ENCODE results near the gene MTURN.

The MTURN gene

DNA sequence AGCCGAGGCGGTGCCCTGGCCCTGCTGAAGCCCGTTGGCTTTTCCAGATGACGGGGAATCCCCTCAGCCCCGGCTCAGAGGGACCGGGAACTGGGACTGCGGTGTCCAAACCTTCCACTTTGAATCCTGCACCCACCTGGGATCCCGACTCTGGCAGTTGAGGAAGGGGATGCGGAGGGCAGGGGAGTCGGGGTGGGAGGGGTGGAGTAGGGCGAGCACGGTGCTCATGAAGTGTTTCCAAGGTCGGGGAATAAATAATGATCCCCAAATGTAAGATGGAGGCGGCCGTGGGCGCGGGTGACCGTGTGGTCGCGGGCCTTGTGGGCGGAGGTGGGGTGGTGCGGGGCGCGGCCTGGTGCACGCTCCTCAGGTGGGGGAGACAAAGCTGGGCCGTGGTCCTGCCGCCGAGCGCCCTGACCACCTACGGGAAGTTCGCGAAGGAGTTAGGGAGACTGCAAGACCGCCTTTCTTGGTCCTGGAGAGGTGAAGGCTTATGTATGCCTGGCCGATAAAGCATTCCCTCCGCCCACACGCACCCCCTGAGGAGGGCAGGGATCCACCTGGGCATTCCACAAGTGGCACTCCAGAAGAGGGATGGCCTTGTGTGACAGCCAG lies 1.4 kb downstream of the MTURN start:
- no peak for DNase-seq (ENCODE audit: low read depth in 2 of 2)

DNA sequence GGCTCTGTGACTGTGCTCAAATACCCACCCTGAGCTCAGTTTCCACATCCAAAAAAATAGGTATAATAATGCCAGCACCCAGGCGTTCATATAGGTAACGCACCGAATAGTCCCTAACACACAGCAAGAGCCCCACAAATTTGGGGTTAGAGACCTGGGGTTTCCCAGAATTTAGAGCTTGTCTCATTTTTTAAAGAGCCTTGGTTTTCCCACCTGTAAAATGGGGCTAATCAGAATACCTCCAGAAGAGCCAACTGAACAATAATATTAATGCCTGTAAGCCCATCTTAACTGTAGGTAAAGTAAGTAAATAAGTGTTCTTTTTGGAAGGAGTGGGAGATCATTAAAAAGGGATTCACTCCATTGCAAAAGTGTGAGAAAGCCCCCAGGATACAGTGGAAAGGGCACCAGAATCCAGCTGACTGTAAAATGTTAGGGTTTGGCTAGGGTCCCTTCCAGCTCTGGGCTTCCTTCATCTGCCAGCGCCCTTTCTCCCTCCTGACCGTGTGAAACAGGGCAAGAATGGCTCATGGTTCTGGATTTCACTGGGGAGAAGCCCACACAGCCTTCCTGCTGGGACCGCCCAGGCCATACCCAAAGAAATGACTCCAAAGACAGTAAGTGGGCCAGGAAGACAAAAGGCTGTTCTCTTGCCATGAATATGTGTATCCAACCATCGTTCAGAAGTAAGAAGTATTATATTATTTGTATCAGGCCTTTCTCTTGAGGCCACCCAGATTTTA lies 2.1 kb downstream of the MTURN start:
- no peak for DNase-seq (ENCODE audit: low read depth in 2 of 2)

DNA sequence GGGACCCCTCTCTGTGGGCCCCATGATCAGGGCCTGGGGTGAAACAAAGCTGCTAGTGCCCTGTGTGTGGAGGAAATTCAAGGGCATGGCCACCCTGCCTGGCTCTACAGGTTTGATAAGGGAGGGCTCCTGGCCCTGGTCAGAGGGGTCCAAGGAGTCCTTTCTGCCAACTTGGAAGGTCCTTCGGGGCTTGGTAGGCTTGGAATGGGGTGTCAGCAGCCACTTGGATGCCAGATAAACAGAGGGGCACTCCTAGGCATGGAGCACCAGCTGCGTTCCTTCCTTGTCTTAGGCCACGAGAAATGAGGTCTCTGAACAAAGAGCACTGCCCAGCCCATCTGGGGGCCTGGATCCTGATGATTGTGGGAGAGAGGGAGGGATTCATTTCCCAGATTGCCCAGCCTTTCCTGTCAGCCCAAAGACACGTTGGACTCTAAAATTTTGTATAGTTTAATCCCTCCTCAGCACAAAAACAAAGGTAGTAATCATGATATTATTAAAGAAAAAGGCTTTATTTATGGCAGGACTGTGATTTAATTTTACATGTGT lies 5.1 kb downstream of the MTURN start:
- DNase-seq (ENCODE audit: low read depth in 2 of 2): no peak

DNA sequence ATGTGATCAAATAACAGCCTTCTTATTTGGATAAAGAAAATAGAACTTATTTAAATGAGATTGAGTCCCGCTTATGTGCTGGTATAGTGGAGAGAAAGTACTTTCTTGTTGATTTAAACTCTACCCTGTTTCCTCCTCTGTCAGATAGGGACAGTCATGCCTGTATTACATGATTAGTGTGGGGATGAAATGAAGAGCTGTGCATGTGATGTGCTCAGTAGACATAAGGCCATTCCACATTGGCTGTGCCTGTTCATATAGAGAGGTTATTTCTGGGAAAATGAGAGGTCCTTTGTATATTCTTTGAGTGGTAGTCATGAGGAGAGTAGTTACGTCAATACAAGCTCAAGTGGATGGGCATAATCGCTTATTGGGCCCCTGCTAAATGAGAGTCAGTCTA lies 5.7 kb downstream of the MTURN start:
- DNase-seq (ENCODE audit: low read depth in 2 of 2): no peak

DNA sequence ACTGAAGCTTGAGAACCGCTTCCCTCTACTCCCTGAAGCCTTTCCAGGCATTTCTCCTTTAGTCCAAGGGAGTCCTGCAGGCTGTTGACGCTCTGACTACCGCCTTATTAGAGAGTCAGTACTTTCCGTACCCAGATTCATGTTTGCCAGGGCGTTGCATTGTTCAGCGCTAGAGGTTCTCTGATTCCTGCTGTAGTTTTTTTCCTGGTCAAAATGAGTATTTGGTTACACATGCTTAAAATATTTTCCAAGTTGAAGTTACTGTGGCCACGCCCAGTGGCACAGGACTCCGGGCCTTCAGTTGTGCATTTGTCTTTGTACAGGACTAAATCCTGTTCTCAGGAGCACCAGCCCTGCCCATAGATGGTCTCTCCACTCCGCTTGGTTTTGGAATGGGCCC lies 7.9 kb downstream of the MTURN start:
- DNase-seq (ENCODE audit: low read depth in 2 of 2): no peak

DNA sequence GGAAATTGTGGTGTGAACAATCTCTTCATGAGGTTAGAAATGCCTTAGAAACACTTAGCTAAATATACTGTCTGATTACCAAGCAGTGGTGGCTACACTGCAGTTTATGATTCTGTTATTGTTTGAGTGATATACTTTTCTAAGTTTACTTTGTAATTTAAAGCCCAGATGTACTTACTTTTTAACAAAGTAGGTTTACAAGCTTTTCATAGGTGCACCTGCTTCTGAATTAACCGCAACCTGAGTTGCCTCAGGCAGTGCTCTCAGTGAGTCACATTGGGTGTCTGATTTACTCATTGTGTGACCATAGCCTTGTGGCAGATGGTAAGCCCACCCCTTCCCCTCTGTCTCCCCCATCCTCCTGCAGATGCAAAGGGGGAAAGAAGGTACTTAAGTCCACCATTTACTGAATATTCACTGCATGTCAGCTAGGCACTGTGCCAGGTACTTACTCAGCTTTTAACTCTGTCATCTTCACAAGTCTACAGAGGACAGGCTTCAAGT lies 9.0 kb downstream of the MTURN start:
- no peak for DNase-seq (ENCODE audit: low read depth in 2 of 2)

DNA sequence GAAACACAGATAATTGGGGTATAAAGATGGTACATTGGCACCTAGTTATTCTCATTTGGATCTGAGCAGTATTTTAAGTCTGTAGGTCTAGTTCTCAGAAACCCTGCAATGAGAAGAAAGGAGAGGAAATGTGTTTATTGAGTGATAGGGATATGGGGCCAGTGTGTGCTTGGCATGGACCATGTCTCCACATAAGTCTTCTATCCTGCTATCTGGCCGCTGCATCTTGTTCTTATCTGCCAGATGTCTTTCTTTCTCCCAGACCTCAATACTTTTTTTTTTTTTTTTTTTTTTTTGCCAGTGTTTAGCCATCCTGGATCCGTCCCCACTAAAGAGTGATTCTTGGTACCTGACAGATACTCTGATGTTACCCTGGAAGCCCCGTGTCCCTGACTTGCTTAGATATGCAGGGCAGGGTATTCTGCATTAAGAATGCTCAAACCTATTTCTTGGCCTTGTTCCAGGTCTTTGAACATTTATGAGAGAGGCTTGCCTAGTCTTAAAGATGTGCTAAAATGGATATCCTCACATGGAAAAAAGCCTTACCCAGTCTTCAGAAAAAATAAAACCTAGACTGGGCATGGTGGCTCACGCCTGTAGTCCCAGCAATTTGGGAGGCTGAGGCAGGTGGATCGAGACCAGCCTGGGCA lies 10.0 kb downstream of the MTURN start:
- DNase-seq (ENCODE audit: low read depth in 2 of 2): no peak

DNA sequence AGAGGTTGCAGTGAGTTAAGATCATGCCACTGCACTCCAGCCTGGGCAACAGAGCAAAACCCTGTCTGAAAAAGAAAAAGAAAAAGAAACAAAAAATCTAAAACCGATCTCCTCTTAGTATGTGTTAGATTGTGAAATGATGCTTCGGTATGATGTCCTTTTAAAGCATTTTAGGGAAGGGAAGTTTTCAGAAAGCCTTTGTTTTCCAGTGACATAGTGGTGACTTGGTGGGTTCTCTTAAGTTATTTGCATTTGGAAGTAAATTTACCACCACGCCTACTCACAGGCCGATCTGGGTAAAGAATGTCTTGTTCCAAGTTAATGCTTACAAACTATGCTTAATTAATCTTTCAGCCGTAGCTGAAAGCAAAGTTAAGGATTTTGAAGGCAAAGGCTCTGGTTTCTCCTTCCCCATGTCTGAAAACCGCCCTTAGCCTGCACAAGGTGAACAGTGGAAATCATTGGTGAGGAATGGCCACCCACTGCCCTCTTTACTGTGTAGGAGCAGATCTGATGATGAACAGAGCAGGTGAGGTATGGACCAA lies 10.7 kb downstream of the MTURN start:
- DNase-seq (ENCODE audit: low read depth in 2 of 2): no peak

DNA sequence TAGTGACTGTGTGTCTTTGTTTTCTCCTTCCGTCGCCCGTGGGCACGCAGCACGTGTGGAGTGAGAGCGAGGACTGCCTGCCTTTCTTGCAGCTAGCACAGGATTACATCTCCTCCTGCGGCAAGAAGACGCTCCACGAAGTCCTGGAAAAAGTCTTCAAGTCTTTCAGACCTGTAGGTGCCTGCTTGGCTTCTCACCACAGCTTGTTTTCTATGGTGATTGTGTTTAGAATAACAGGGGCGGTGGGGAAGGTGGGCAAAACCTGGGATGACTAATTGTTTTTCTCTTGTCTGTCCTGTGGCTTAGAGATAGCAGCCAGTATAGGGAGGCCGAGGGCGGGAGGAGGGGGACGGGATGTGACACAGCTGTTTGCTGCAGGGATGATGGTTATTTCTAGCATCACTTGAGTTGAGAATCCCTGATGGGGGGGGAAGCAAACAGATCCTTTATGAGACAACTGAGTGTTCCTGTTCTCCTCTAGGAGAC lies 11.4 kb downstream of the MTURN start:
- no peak for DNase-seq (ENCODE audit: low read depth in 2 of 2)

DNA sequence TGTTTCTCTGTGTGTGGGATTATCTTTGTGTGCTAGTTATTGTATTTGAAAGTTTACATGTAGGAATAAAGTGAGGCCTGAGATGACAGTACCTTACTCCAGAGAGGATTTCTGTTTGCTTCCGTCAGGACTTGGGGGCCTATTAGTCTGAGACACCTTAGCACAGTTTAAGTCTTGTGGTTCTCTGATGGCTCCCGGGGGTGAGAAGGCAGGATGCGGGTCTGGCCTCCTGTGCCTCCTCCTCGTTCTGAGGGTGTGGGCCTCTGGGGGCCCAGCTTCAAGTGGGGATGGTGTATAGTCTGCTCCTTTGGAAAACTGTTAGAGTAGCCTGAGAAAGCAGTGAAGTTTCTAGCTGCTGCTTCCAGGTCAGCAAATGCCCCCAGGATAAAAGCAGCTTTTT lies 12.4 kb downstream of the MTURN start:
- no peak for DNase-seq (ENCODE audit: low read depth in 2 of 2)

DNA sequence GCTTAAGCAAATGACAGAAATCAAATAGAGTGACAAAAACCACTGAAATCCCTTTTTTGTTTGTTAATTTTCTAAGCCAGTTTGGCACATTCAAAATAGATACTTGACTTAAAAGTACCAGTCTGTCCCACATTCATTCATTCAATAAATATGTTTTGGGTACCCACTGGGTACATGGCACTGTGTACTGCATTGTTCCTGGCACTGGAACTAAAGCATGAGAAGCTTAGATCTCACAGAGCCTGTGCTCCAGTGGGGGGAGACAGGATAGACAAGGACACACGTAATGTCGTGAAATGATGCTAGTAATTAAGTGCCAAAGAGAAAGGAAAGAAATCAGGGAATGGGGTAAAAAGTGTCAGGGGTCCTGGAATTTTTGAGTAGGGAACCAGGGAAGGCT lies 13.0 kb downstream of the MTURN start:
- no peak for DNase-seq (ENCODE audit: low read depth in 2 of 2)

DNA sequence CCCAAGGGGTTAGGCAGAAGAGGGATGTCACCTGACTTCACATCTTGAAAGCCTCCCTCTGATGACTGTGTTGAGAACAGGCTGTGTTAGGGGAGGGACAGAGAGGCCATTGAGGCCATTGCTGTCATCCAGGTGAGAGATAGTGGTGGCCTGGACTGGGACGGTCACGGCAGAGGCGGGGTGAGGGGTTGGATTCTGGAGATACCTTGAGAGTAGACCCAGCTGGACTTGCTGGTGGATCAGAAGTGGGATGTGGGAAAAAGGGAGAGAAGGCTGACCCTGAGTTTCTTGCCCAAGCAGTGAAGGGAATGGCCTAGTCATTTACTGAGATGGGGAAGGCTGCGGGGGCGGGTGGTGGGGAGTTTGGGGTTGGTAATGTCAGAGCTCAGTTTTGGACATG lies 13.6 kb downstream of the MTURN start:
- no peak for DNase-seq (ENCODE audit: low read depth in 2 of 2)

DNA sequence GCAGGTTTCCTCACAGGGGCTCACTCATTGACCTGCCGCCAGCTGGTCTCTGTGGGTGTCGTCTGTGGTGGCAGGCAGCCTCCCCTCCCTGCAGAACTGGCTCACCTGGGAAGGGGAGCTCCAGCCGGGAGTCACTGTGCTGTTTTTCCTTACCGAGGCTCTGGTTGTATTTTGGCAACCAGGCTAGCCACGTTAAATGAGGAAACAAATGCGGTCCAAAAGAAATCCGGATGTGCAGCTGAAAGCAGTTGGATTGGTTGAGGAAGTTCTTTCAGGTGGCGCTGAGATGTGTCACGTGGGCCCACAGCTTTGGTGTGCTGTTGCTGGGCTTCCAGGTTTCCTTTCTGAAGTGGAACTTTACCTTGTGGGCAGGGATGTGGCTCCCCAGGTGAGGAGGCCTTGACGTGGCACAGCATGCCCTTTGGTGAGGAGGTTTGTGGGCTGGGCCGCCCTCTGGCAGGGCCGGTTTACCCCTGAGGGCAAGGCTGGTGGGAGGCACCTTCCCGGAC lies 14.2 kb downstream of the MTURN start:
- no peak for DNase-seq (ENCODE audit: low read depth in 2 of 2)

DNA sequence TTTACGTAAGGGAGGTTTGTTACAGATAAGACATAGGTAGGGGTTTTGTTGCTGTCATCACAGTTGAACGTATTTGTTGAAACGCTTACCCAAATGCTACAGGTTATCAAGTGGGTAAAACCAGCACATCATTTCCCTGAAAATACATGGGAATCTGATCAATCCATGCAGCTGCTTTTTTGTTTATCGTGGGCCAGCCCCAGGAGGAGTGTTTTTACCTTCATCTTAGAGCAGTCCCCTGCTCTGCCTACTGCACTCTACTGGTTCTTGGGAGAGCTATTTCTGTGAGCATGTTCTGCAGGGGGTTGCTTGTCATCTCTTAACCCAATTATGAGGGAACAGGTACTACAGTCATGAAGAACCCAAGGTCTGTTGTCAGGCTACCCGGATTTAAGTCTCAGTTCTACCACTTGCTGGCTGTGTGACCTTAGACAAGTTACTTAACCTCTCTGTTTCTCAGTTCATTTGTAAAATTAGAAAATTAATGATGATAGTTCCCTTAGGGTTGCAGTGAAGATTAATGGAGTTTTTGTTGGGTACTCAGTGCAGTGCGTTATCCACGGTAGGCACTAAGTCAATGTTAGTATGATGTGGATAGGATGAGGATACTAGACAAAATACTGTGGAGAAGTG lies 15.0 kb downstream of the MTURN start:
- DNase-seq (ENCODE audit: low read depth in 2 of 2): no peak

DNA sequence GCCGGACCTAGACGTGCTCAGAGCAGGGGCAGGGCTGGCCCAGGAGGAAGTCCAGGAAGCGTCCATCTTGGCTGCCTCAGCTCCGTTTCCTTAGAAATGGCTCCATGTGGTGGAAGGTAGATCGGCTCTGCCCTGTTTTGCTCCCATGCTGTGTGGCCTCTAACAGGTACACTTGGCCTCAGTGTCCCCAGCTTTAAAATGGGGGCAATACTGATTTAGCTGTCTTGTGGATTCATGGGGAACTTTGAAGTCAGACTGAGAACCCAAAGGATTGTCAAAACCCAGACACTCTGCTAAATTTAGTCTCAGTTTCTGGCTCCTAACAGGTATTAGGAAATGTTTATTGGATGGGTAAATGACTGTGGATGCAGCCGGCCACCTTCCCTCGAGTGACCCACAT lies 15.9 kb downstream of the MTURN start:
- no peak for DNase-seq (ENCODE audit: low read depth in 2 of 2)

DNA sequence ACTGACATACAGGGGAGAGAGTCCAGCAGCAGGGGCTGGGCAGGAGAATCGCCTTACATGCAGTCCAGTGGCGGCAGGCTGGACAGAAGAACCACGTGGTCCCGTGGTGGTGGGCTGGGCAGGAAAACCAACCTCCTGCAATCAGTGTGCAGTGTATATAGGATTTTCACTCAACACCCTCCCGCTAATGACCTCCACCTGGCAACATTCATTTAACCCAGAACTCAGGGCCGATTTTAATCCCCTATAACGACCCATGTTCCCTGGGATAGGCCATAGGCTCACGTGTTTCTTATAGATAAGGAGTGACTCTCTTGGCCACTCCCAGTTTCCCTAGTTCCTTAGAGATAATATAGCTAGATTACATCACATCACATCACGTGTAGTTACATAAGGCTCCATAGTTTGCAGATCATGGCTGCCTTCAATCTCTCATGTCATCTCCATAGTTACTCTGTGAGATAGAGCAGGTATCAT lies 19.4 kb downstream of the MTURN start:
- DNase-seq (ENCODE audit: low read depth in 2 of 2): no peak

DNA sequence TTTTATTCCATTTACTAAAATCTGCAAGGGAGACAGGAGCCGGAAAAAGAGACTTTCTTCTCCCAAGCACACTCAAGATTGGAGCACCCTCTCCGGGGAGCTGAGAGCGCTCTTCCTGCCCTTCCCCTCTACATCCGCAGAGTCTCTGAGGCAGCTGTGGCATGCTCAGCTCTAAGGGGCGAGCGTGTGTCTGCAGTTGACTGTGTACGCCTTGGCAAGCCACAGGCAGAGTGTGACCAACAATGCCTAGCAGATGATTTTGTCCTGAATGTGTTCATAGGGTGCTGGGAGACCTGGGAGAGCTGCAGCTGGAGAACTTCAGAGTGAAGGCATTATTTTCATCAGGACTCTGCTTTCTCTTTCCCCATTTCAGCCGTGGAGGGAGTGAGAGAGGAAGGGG lies 20.7 kb downstream of the MTURN start:
- no peak for DNase-seq (ENCODE audit: low read depth in 2 of 2)

DNA sequence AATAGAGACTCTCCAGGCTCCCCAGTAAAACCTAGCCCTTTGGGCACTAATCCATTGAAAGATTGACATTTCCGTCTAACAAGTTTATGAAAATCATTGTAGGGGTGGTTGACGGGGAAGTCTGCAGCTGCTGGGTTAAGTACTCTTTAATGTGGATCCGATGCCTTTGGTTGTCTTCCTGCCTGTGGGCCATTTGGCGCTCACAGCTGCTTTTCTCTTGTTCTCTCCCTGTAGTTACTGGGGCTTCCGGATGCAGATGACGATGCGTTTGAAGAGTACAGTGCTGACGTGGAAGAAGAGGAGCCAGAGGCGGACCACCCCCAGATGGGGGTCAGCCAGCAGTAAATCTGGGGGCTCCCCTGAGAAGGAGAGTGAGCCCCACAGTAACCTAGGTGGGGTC lies 22.4 kb downstream of the MTURN start:
- DNase-seq (ENCODE audit: low read depth in 2 of 2): no peak

DNA sequence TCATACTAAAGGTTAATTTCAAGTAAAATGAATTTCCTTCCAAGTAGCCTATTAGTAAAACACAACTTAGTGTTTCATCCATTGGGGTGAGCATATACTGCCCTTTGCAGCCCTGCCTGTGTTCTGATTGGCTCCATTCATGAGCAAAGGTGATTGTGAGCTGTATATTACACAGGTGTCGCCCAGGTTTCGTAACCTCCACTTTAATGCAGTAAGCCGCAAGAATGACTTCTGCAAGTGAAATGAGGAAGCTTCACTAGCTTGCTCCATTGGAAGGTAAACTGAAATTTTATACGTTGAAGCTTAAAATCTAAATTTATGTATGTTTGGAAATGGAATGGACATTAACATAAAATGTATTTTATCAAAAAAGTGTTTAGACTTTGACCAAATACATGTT lies 24.4 kb downstream of the MTURN start:
- DNase-seq (ENCODE audit: low read depth in 2 of 2): no peak

DNA sequence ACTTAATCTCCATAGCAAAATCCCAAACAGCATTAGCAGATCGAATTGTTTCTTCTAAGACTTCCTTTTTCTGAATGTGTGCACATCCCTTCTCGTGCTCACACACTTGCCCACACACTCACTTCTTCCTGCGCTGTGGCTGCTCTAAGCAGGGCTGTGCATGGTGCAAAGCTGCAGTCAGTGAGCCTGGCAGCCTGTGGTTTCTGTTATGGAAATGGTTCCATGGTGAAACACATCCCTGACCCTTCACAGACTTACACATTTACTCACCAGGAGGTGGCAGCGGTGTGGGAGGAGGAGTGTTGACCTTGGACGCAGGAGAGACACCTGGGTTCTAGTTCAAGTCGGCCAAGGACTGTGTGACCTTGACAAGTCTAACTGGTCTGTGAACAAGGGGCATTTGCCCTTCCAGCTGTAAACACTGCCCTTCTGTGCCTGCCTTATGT lies 24.9 kb downstream of the MTURN start:
- no peak for DNase-seq (ENCODE audit: low read depth in 2 of 2)

DNA sequence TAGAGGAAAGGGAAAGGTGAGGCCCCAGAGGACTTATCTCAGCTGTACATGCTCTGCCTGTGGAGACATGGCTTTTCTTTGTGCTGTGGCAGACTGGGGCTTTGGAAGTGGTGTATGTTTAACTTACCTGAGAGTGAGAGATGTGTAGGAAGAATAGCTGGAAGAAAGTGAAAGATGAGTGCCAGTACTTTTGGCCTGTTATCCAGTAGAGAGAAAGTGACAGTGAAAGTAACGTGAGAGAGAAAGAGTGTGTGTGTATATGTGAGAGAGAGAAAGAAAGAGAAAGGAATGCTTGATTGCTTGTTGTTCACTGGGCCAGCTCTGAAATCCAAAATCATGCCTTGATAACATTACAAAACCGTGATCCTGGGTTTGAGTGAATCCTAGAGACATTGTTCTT lies 25.5 kb downstream of the MTURN start:
- DNase-seq (ENCODE audit: low read depth in 2 of 2): no peak

Measured in fibroblast of skin of left quadriceps (primary cell).